GM10847 (cell line): ENCODE results near the gene HDDC2.

Experiments used
- POLR2A ChIP-seq: IDR thresholded peaks from 2 replicates; pipeline ENCODE4 v1.6.1; 2011; ENCODE audit not compliant: insufficient read length; ENCODE audit errors: extremely low read depth

HDDC2 gene

DNA sequence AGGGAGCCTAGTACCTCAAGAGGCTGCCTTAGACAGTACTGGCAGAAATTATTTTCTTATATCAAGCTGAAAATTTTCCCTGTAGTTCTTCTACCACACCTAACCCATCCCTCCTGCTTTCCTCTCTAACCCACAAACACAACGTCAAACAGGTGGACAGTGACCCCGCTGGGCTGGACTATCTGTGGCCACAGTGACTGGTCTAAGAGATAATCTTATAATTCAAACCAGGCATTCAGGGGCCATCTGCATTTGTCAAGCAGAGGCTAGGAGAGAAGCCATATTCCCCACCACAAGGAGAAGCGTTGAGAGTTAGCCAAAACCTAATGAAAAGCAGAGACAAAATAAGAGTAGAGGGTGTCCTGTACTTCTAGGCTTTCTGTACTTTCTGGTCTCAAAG is 8.2 kb downstream of the HDDC2 start:
- no peak for TF ChIP-seq POLR2A

DNA sequence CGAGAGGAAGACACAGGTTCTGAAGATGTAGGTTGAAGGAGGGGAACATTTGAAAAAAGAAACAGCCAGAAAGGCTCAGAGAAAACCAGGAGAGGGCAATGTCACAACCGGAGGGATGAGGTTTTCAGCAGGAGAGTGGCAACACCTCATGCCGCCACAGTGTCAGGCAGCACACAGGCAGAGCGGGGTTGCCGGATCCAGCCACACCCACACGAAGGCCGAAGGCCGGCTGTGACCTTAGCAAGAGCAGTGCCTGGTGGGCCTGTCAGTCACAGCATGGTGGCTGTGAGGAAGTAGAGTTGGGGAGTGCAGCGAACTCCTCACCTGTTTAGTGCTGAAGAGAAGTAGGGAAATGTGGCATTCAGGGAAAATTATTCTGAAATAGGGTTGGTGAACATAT is 14.0 kb downstream of the HDDC2 start:
- TF ChIP-seq POLR2A, result no peak

DNA sequence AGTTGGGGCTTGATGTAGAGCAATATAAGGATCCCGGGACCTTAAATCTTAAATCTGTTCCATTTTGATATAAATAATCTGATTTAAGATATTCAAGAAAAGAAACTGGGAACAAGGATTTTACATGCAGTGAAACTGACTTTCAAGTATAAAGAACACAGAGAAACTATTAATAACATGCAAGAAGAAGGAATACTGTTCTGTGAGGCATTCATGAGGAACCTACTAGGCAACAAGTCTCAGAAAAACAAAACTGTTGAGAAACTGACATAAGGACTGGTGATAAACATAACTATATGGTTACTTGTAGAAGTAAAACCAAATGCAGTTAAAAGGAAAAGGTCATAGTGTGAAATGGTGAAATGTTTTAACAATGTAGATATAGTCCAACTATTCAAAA is 15.8 kb downstream of the HDDC2 start:
- no peak for TF ChIP-seq POLR2A

DNA sequence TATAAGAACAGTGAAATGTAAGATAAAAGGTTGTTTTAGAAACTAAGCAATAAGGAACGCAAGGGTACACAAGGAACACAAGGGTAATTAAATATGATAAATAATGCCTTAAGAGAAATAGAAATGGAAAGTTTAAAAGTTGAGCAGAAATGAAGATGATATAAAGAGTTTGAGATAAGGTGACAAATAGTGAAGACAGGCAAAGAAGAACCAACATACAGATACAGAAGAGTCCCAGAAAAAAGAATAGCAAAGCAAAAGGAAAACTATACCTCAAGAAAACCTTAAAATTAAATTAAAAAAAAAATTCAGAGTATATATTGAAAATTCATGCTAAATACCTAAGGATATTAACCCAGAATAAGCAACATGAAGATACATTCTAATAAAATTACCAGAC is 16.4 kb downstream of the HDDC2 start:
- TF ChIP-seq POLR2A, result no peak

DNA sequence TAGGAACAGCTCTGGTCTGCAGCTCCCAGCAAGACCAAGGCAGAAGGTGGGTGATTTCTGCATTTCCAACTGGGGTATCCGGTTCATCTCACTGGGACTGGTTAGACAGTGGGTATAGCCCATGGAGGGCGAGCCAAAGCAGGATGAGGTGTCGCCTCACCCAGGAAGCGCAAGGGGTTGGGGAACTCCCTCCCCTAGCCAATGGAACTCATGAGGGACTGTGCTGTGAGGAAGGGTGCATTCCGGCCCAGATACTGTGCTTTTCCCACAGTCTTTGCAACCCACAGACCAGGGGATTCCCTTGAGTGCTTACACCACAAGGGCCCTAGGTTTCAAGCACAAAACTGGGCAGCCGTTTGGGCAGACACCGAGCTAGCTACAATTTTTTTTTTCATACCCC is 21.8 kb downstream of the HDDC2 start:
- no peak for TF ChIP-seq POLR2A

DNA sequence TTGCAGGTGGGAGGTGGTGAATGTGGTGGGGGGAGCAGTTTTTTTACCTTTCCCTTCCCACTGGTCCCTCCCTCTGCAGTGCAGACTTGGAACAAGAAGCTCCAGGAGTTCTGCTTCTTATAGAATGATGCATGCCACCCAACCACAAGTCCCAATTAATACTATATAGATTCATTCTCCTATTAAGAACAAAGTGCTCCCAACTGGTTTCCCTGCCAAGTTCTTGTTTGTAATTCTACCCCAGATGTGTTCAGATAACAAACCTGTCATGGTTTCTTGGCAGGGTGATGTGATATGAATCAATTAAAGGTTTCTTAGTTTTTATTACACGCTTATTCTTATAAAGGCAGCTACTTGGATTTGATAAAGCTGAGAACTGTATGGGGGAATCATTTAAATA is 23.9 kb downstream of the HDDC2 start:
- no peak for TF ChIP-seq POLR2A

DNA sequence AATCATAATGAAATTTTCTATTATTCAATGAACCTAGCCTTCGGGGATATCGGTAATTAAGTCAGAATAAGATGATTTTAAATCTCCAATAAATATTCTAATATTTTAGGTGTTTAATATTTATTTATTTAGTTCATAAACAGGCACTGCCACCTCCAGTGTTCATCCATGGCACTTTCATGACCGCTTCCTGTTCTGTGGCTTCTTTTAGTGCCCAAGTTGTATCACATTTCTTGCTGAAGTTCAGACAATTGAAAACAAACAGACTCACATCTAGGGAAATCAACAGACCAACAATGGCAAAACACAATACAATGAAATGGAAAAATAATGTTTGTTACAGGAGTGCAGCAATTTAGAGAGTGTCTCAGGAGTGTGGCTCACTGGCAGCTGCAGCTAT is 26.0 kb downstream of the HDDC2 start:
- no peak for TF ChIP-seq POLR2A

DNA sequence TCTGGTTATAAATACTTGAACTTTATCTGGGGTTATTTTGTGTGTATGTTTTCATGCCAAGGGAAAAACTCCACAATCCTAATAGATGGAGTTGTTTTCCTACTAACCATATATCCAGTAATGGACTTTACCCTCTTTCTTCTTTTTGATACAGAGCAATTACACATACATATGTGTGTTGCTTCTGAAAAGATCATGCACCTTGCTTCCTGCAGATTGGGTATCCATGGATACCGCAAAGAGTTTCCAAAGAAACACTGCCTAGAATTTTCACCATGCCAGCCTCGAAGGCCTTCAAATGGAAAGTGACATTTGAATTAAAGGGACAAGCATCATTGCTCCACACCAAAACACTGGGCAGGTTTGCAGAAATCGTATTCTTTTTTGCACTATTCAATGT is 26.8 kb downstream of the HDDC2 start:
- TF ChIP-seq POLR2A, result no peak

DNA sequence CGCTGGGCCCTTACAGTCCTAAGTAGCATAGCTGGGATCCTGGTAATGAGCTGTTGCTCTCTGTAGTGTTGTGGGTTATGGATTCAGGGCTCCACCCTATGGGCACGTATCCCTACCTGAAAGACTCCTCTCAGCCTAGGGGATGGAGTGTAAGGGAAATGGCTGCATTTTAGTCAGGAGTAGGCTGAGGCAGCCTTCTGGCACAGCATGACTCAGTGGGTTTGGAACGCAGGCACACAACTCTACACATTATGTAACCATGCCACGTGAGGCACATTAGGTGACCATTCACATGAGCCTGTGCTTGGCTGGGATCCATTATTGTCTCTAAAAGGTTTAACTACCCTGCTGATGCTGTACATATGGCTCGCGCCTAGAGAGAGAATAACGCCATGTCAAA is 27.8 kb downstream of the HDDC2 start:
- TF ChIP-seq POLR2A, result no peak

DNA sequence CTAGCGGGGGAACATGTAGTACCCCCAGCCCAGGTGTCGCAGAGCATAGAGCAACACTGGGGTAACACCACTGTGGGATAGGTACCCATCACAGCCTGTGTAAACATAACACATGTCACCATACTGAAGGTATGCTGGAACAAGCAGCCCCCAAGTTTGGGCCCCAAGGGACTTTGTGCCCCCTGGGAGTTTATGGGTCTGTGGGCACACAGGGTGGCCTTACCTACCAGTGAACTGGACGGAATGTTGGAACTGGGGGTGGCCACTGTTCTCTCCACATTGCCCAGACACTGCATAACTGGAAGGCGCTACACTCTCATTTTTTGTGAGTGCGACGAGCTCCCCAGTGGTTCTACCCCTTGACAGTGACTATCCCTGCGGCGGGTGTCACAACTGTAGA is 28.5 kb downstream of the HDDC2 start:
- no peak for TF ChIP-seq POLR2A

DNA sequence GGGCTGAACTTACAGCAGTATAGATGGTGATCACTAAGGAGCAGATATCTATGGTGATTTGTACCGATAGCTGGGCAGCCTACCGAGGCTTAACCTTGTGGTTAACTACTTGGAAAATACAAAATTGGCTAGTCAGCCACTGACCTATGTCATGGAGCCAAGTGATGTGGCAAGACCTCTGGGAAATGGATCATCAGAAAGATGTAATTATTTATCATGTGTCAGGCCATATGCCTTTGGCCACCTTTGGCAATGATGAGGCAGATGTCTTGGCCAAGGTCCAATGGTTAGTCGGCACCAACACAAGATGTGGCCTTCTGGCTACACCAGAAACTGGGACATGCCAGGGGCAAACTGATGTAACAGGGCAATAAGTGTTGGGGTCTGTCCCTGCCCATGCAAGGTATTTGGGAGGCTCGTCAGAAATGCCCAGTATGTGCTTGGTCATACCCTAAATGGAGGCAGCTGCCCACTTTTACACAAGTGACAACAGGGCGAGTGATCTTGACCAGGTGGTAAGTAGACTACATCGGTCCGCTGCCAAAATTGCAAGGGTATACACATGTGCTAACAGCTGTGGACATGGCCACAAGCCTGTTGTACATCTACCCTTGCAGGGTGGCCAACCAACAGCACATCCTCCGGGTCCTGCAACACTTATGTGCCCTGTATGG is 30.1 kb downstream of the HDDC2 start:
- no peak for TF ChIP-seq POLR2A

DNA sequence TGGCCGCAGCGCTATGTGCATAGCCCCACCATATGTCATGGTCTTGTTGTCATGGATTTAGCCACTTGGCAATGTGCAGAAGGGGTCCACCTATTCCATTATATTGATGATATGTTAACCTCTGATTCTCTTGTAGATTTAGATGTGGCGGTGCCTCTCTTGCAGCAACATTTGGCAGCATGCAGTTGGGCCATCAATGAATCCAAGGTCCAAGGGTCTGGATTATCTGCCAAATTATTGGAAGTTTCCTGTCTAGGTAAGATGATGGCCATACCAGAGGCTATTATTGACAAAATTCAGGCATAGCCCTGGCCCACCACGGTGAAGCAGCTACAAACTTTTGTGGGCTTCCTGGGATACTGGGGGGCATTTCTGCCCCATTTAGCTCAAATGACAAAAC is 31.4 kb downstream of the HDDC2 start:
- TF ChIP-seq POLR2A, result no peak

DNA sequence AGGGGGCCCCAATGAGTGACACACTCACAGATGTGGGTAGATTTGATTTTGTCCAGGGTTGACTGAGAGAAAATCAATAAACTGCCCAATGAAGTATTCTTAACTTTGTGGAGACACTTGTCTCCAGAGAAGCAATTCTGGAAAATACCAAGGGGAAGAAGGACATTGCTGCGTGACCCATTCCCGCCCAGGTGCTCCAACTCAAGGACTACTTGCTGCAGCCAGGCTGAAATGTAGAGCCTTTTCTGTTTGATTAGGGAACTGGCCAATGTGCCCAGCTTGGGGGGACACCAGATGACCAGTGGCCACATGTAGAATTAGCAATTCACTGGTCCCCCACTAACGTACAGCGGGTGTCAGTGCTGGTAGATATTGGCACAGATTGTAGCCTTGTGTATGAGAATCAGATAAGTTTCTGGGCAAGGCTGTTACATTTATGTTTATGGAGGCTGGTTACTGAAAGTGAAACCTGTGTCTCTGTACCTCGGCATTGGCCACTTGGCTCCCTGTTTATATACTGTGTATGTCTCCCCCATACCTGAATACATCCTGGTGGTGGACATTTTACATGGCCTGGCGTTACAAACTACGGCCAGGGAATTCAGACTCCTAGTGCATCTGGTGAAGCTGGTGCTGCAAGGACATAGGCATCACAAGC is 32.3 kb downstream of the HDDC2 start:
- no peak for TF ChIP-seq POLR2A

DNA sequence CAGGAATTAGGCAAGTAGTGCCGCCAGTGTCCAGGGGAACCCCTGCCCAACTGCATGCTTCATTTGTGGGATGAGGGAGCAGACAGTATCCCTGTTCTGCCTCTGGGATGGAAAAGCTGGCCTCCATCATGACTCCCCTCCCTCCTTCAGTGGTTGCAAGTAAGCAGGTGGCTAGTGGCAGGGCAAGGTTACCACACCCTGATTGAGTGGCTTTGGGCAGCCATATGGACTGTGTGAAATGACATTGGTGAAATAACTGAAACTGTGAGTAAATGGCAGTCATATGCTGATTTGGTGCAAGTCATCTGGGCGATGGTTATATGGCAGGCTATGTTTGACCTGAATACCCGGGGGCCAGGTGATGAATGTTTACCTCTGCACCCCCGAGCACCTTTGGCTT is 33.0 kb downstream of the HDDC2 start:
- TF ChIP-seq POLR2A, result no peak

DNA sequence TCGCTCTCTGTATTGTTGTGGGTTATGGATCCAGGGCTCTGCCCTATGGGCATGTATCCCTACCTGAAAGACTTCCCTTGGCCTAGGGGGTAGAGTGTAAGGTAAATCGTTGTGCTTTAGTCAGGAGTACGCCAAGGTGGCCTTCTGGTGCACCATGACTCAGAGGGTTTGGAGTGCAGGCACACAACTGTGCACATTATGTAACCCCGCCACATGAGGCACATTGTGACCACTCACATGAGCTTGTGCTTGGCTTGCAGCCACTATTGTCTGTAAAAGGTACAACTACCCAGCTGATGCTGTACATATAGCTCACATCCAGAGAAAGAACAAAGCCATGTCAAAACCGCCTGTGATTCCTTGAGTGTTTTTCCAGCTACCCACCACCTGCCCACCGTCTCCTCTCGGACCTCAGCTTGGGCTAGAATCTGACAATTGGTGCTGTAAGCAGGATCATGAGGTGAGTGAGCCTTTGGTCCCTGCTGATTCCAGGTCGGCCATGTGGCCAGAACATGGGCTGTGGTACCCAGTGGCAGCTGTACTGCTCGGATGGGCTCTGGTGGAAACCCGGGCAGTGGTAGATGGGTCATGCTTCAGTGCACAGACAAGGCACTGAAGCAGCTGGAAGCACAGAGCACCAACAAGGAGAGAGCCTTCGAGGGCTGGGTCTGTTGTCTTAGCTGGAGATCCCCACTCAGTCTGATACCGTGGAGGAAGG is 33.8 kb downstream of the HDDC2 start:
- no peak for TF ChIP-seq POLR2A

DNA sequence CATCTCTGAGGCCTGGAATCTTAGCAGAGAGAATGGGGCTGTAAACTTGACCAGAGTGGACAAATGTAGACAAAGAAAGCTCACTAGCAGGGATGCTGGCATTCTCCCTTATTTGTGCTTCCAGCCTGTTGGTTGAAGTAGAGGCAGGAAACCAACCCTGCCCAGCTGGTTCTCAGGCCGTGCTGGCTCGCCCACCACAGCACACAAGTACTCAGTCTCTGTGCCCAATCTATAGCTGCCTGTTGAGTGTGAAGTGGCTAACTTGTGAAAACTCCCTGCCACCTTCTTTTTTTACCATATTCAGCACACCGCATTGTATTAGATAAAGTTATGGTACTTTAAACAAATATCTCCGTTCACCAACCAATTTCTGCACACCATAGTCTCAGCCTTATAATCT is 37.3 kb downstream of the HDDC2 start:
- no peak for TF ChIP-seq POLR2A
